Activated T-cell treated with anti-CD3 and anti-CD28 coated beads for 4 hours (primary cell): ENCODE measurements around the gene IL2RA.
"Not testable (repeated sequence)": the region's sequence is repeated elsewhere in the genome, so short reads cannot be mapped to it uniquely, and the experiment has no call there.

Source experiments
- DNase-seq: peaks from one replicate; pipeline ENCODE4 v3.0.0-alpha.2; 2020

Gene IL2RA

GRCh38 chr10:5976512-5977470, 85.4 kb downstream of the IL2RA start:
- DNase-seq, result peak; percentile 28

- peak; percentile 34 for DNase-seq
Measured at GRCh38 chr10:5975641-5976473, 86.3 kb downstream of the IL2RA start.

- no peak for DNase-seq
Measured at GRCh38 chr10:5973069-5973468, 89.1 kb downstream of the IL2RA start.

- no peak for DNase-seq
Measured at GRCh38 chr10:5971886-5972285, 90.3 kb downstream of the IL2RA start.

GRCh38 chr10:5971315-5971832, 90.8 kb downstream of the IL2RA start:
- no peak for DNase-seq

GRCh38 chr10:5970527-5970926, 91.6 kb downstream of the IL2RA start:
- no peak for DNase-seq

- DNase-seq, result no peak
Measured at GRCh38 chr10:5970066-5970465, 92.1 kb downstream of the IL2RA start.

GRCh38 chr10:5968681-5969453, 93.3 kb downstream of the IL2RA start:
- DNase-seq, result no peak

- no peak for DNase-seq
Measured at GRCh38 chr10:5968037-5968680, 94.0 kb downstream of the IL2RA start.

- no peak for DNase-seq
Measured at GRCh38 chr10:5965266-5965665, 96.9 kb downstream of the IL2RA start.

- DNase-seq, result no peak
Measured at GRCh38 chr10:5964736-5965135, 97.4 kb downstream of the IL2RA start.

GRCh38 chr10:5963591-5963990, 98.6 kb downstream of the IL2RA start:
- DNase-seq, result no peak

GRCh38 chr10:5963071-5963470, 99.1 kb downstream of the IL2RA start:
- DNase-seq, result no peak

- DNase-seq, result not testable (repeated sequence)
Measured at GRCh38 chr10:5962358-5962940, 99.7 kb downstream of the IL2RA start.

GRCh38 chr10:5961405-5962100, 100.6 kb downstream of the IL2RA start:
- DNase-seq, result no peak

- not testable (repeated sequence) for DNase-seq
Measured at GRCh38 chr10:5960973-5961275, 101.2 kb downstream of the IL2RA start.
